Ovary (tissue), 9 donors: ENCODE measurements around the gene TCEANC2. TPM values are rescaled to one million over a fixed set of nuclear protein-coding genes. Genes with fewer than 3 reads are reported as not detected.
"Not testable (repeated sequence)": the region's sequence is repeated elsewhere in the genome, so short reads cannot be mapped to it uniquely, and the experiment has no call there.

Experiments
- DNase-seq, 5 donors: peaks; one replicate each; pipeline ENCODE4 v3.0.0-alpha.2; 2019 to 2020
- H3K27ac ChIP-seq, 2 donors: fragments of 200-600 bp; one replicate each; pipeline versions ENCODE4 v1.5.1 to v1.8.0; 2019 to 2022
- H3K27me3 ChIP-seq: fragments of 200-600 bp; one replicate; pipeline ENCODE4 v1.8.0; 2022
- H3K36me3 ChIP-seq: fragments of 200-600 bp; sonication (generic); one replicate; pipeline ENCODE4 v1.5.1; 2019
- H3K4me1 ChIP-seq: one replicate; pipeline ENCODE4 v1.8.1; 2013; ENCODE audit warnings: mild to moderate bottlenecking, moderate library complexity; ENCODE audit not compliant: insufficient read depth
- H3K4me3 ChIP-seq: fragments of 200-600 bp; sonication (generic); one replicate; pipeline ENCODE4 v1.5.1; 2017
- H3K9me3 ChIP-seq, 2 donors: fragments of 200-600 bp in 1 of 2; sonication (generic) in 1 of 2; one replicate each; pipeline versions ENCODE4 v1.5.1 to v1.8.1; 2013 to 2019; ENCODE audit warnings: mild to moderate bottlenecking in 1 of 2, moderate library complexity in 1 of 2
- CTCF ChIP-seq, 3 donors: fragments of 450-650 bp in 2 of 3; fragments of 200-600 bp in 1 of 3; IDR thresholded peaks; one replicate each; pipeline versions ENCODE4 v1.5.1 to v1.8.0; 2016 to 2022; ENCODE audit warnings: antibody characterized with exemption in 3 of 3, mild to moderate bottlenecking in 1 of 3
- EP300 ChIP-seq: sonication (generic); formaldehyde crosslinking; IDR thresholded peaks from one replicate; pipeline ENCODE4 v1.6.1; 2017; ENCODE audit warnings: antibody characterized with exemption
- POLR2A ChIP-seq: fragments of 450-650 bp; IDR thresholded peaks from one replicate; pipeline ENCODE4 v1.6.1; 2017; ENCODE audit warnings: antibody characterized with exemption, mild to moderate bottlenecking, moderate library complexity
- WGBS, 3 donors: extraction: QIAGEN DNeasy Blood & Tissue Kit in 1 of 3; methylation state at CpG; one replicate each; pipeline versions ENCODE4 v1.1.5 to v1.1.7; 2013 to 2017; 5-methylcytosine and 5-hydroxymethylcytosine counted together
- intact Hi-C, 4 donors: fragments of 100-400 bp; cut with DNase I; formaldehyde crosslinking; loops; one replicate each; pipeline versions ENCODE4 v1.11.0 to v1.15.1; 2022 to 2023
- polyA plus RNA-seq, 2 donors: library from polyadenylated mRNA; stranded (reverse); fragments of 200-250 nt in 1 of 2; fragments of 350-450 nt in 1 of 2; fragmentation: Illumina TruSeq in 1 of 2; extraction: RNeasy Lipid Tissue Mini Kit (QIAGEN cat#74804) in 1 of 2; gene quantifications; one replicate each; pipeline ENCODE4 v1.2.3, GENCODE V29; 2013 to 2014
- total RNA-seq, 7 donors: library from RNA; depleted of rRNA in 2 of 7; stranded (reverse); fragments of >200 nt in 2 of 7; fragmentation: NEBNext Ultra II Directional in 3 of 7; extraction: Animal tissue kit (Norgen Biotek cat#: 25700) in 3 of 7; gene quantifications; one replicate each; pipeline versions ENCODE4 v1.1.0 to v1.2.4, GENCODE V29; 2016 to 2023
- donor health status: DM: no; HTN: no; CAD: no; lungs with moderate emphysema.
- donor health status: DM: no; HTN: no; CAD: no.
- donor health status: Bipolar disorder and iron deficiency.
- donor health status: DM: yes; HTN: yes; CAD: no.
- donor health status: DM: no; HTN: no; CAD: no.
- donor health status: DM: yes; HTN: yes; CAD: no.

The TCEANC2 gene
- total and polyA plus RNA-seq, 9 donors: 1.8 to 5.2 (median 3.0) TPM

- TF ChIP-seq EP300: no peak
- no peak for TF ChIP-seq CTCF (IDR thresholded peaks at IDR 0.05)
- TF ChIP-seq POLR2A: no peak
- no peaks in the 10 kb centered on the region for H3K4me1 ChIP-seq
- H3K36me3 ChIP-seq: no peaks in the 10 kb centered on the region
- WGBS, 3 donors: 90 to 93% (median 93%) methylated on average over 5 of the region's 5 CpGs
- H3K9me3 ChIP-seq: no peaks in the 10 kb centered on the region
- no peak overlapping the region for H3K4me3 ChIP-seq
- no peak for DNase-seq
- no peaks in the 10 kb centered on the region for H3K27me3 ChIP-seq
- H3K27ac ChIP-seq: no peak overlapping the region
- intact Hi-C loops: no loop called here
These were observed 35.0 kb downstream of the TCEANC2 start for GRCh38 chr1:54088385-54088784.

- 86 to 98% (median 96%) methylated on average over 3 of the region's 3 CpGs for whole genome bisulfite sequencing, 3 donors
- H3K4me3 ChIP-seq: no peak overlapping the region
- H3K4me1 ChIP-seq: no peaks in the 10 kb centered on the region
- H3K27ac ChIP-seq: no peak overlapping the region
- H3K27me3 ChIP-seq: no peaks in the 10 kb centered on the region
- TF ChIP-seq POLR2A: no peak
- TF ChIP-seq CTCF (IDR thresholded peaks at IDR 0.05): no peak
- TF ChIP-seq EP300: no peak
- intact Hi-C loops: no loop called here
- DNase-seq: no peak
- H3K36me3 ChIP-seq: no peaks in the 10 kb centered on the region
- no peaks in the 10 kb centered on the region for H3K9me3 ChIP-seq
These were observed 38.3 kb downstream of the TCEANC2 start for GRCh38 chr1:54091666-54092065.

GRCh38 chr1:54094001-54094729 is 40.8 kb downstream of the TCEANC2 start:
- 88 to 95% (median 89%) methylated on average over 4 of the region's 4 CpGs for whole genome bisulfite sequencing, 3 donors
- intact Hi-C loops: no loop called here
- no peak overlapping the region for H3K4me3 ChIP-seq
- H3K27me3 ChIP-seq: no peaks in the 10 kb centered on the region
- H3K4me1 ChIP-seq: no peaks in the 10 kb centered on the region
- TF ChIP-seq EP300: no peak
- TF ChIP-seq POLR2A: no peak
- TF ChIP-seq CTCF (IDR thresholded peaks at IDR 0.05): no peak
- no peak for DNase-seq
- no peaks in the 10 kb centered on the region for H3K9me3 ChIP-seq
- no peak overlapping the region for H3K27ac ChIP-seq
- H3K36me3 ChIP-seq: no peaks in the 10 kb centered on the region

- H3K4me1 ChIP-seq, DNase-seq, H3K9me3 ChIP-seq, H3K27ac ChIP-seq, H3K36me3 ChIP-seq, H3K4me3 ChIP-seq, intact Hi-C loops, H3K27me3 ChIP-seq: not testable (repeated sequence)
- 44 to 97% (median 50%) methylated on average over 1 of the region's 1 CpG for WGBS, 3 donors
These were observed 41.3 kb downstream of the TCEANC2 start for GRCh38 chr1:54094730-54095105.

GRCh38 chr1:54095546-54096226 is 42.3 kb downstream of the TCEANC2 start:
- no peaks in the 10 kb centered on the region for H3K27me3 ChIP-seq
- DNase-seq: no peak
- H3K36me3 ChIP-seq: no peaks in the 10 kb centered on the region
- intact Hi-C loops: no loop called here
- no peaks in the 10 kb centered on the region for H3K9me3 ChIP-seq
- 50 to 60% (median 55%) methylated on average over 8 of the region's 8 CpGs for WGBS, 3 donors
- TF ChIP-seq CTCF (IDR thresholded peaks at IDR 0.05) (no peak), EP300 (no peak), POLR2A (no peak)
- H3K4me3 ChIP-seq: no peak overlapping the region
- H3K4me1 ChIP-seq: no peaks in the 10 kb centered on the region
- no peak overlapping the region for H3K27ac ChIP-seq
